Astrocyte of the spinal cord (primary cell): ENCODE results near the gene MBNL1.

Experiments
- DNase-seq: peaks from one replicate; pipeline ENCODE4 v3.0.0; 2011; ENCODE audit warnings: low read depth, low spot score
- H3K4me3 ChIP-seq: 2 replicates; pipeline ENCODE4 v1.5.1; 2011; ENCODE audit warnings: low read depth, mild to moderate bottlenecking, low read length, moderate library complexity
- CTCF ChIP-seq: IDR thresholded peaks from 2 replicates; pipeline ENCODE4 v1.5.1; 2012; ENCODE audit warnings: low read depth, mild to moderate bottlenecking, low read length, inconsistent platforms
- in situ Hi-C: cut with HindIII; loops from 2 replicates; pipeline ENCODE4 v1.10.0; 2017; ENCODE audit warnings: low sequenced_read_pairs

Gene MBNL1

GRCh38 chr3:152269831-152270734, 1.4 kb downstream of the MBNL1 start:
- DNase-seq = no peak
- H3K4me3 ChIP-seq = peak overlapping the region; percentile 91
- TF ChIP-seq CTCF = no peak
- in situ Hi-C loops = no loop called here

GRCh38 chr3:152270937-152271336, 2.2 kb downstream of the MBNL1 start:
- DNase-seq = no peak
- peak overlapping the region; percentile 91 for H3K4me3 ChIP-seq
- TF ChIP-seq CTCF = no peak
- in situ Hi-C loops = no loop called here

- no peak for DNase-seq
- H3K4me3 ChIP-seq = peak overlapping the region; percentile 91
- TF ChIP-seq CTCF = no peak
- in situ Hi-C loops = no loop called here
Observed at GRCh38 chr3:152271501-152272236, 2.9 kb downstream of the MBNL1 start.

GRCh38 chr3:152272771-152273242, 4.1 kb downstream of the MBNL1 start:
- no peak overlapping the region for H3K4me3 ChIP-seq
- no peak for TF ChIP-seq CTCF
- in situ Hi-C loops = no loop called here
- peak; percentile 85 for DNase-seq

- H3K4me3 ChIP-seq = no peak overlapping the region
- no peak for TF ChIP-seq CTCF
- in situ Hi-C loops = no loop called here
- no peak for DNase-seq
Observed at GRCh38 chr3:152276681-152277080, 8.0 kb downstream of the MBNL1 start.

GRCh38 chr3:152277198-152277597, 8.5 kb downstream of the MBNL1 start:
- no peak for TF ChIP-seq CTCF
- H3K4me3 ChIP-seq = no peak overlapping the region
- in situ Hi-C loops = no loop called here
- no peak for DNase-seq
